ENCODE measurements around the gene NCAPG. TPM values are rescaled to one million over a fixed set of nuclear protein-coding genes. Genes with fewer than 3 reads are reported as not detected.

NCAPG gene
- total RNA-seq, 1 donor from 2014 or later = 46.0 TPM

GRCh38 chr4:17763931-17764330 lies 46.8 kb upstream of the NCAPG start:
- H3K4me3 Mint-ChIP-seq = no peak overlapping the region
- DNase-seq (ENCODE audit: extremely low spot score, unreplicated experiment) = no peak
- no peak overlapping the region for H3K27ac Mint-ChIP-seq
- H3K27me3 Mint-ChIP-seq = peaks cover 4% of the 10 kb centered on the region
- H3K9me3 Mint-ChIP-seq = peaks cover 5% of the 10 kb centered on the region
- TF ChIP-seq, protein P1, sequence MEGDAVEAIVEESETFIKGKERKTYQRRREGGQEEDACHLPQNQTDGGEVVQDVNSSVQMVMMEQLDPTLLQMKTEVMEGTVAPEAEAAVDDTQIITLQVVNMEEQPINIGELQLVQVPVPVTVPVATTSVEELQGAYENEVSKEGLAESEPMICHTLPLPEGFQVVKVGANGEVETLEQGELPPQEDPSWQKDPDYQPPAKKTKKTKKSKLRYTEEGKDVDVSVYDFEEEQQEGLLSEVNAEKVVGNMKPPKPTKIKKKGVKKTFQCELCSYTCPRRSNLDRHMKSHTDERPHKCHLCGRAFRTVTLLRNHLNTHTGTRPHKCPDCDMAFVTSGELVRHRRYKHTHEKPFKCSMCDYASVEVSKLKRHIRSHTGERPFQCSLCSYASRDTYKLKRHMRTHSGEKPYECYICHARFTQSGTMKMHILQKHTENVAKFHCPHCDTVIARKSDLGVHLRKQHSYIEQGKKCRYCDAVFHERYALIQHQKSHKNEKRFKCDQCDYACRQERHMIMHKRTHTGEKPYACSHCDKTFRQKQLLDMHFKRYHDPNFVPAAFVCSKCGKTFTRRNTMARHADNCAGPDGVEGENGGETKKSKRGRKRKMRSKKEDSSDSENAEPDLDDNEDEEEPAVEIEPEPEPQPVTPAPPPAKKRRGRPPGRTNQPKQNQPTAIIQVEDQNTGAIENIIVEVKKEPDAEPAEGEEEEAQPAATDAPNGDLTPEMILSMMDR (conservative IDR thresholded peaks at IDR 0.05) = no peak
- H3K36me3 Mint-ChIP-seq = no peaks in the 10 kb centered on the region
- H3K4me1 Mint-ChIP-seq (ENCODE audit: unreplicated experiment) = no peaks in the 10 kb centered on the region

- TF ChIP-seq, protein P1 (conservative IDR thresholded peaks at IDR 0.05) = no peak
Measured at GRCh38 chr4:17765514-17766286, 45.1 kb upstream of the NCAPG start.

GRCh38 chr4:17766826-17767458 lies 43.8 kb upstream of the NCAPG start:
- Mint-ChIP-seq H3K27ac (no peak overlapping the region), H3K27me3 (peaks cover 1% of the 10 kb centered on the region), H3K4me1 (ENCODE audit: unreplicated experiment) (no peaks in the 10 kb centered on the region), H3K36me3 (no peaks in the 10 kb centered on the region), H3K9me3 (peaks cover 5% of the 10 kb centered on the region), H3K4me3 (no peak overlapping the region)
- DNase-seq (ENCODE audit: extremely low spot score, unreplicated experiment) = no peak
- TF ChIP-seq, protein P1 (conservative IDR thresholded peaks at IDR 0.05) = no peak

More at GRCh38 chr4:17765514-17766286, 45.1 kb upstream of the NCAPG start:
- Mint-ChIP-seq H3K27me3 (peaks cover 4% of the 10 kb centered on the region), H3K4me1 (ENCODE audit: unreplicated experiment) (no peaks in the 10 kb centered on the region), H3K9me3 (peaks cover 5% of the 10 kb centered on the region), H3K36me3 (no peaks in the 10 kb centered on the region), H3K4me3 (no peak overlapping the region), H3K27ac (no peak overlapping the region)
- no peak for DNase-seq (ENCODE audit: extremely low spot score, unreplicated experiment)

DNA sequence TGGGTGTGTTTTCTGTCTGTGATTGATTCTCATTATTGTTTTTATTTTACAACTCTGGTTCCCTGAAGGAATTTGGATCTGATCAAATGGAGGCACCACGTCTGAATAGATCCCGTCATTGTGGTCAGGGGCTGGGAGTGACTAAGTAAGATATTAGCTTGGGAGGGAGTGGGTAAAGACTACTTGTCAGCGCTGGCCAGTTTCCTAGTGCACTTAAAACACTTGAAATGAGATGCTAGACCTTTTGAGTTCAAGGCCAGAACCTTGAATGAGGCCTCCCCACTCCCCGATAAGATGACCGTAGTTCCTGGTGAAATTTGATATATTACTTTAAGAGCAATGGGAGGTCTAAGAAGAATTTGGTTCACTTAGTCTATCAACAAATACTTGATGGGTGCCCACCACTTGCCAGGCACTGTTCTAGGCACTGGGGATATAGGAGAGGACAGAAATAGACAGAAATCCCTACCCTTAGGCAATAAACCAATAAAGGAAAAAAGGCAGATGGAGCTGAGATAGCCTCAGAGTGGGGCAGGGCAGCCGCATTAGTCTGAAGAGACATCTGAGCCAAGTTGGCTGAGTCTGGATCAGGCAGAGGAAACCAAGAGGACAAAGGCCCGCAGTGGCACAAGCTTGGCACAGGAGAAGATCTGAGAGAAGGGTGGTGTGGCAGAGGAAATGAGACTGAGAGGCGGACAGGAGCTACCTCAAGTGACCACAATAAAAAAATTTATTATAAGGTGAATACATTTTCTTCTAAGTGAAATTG lies 41.2 kb upstream of the NCAPG start:
- H3K9me3 Mint-ChIP-seq = peaks cover 5% of the 10 kb centered on the region
- H3K36me3 Mint-ChIP-seq = no peaks in the 10 kb centered on the region
- H3K4me1 Mint-ChIP-seq (ENCODE audit: unreplicated experiment) = peaks cover 9% of the 10 kb centered on the region
- H3K27ac Mint-ChIP-seq = no peak overlapping the region
- H3K27me3 Mint-ChIP-seq = no peaks in the 10 kb centered on the region
- DNase-seq (ENCODE audit: extremely low spot score, unreplicated experiment) = no peak
- TF ChIP-seq, protein P1 (conservative IDR thresholded peaks at IDR 0.05) = no peak
- H3K4me3 Mint-ChIP-seq = no peak overlapping the region

GRCh38 chr4:17770845-17771244 lies 39.9 kb upstream of the NCAPG start:
- TF ChIP-seq, protein P1 (conservative IDR thresholded peaks at IDR 0.05) = no peak
- no peak for DNase-seq (ENCODE audit: extremely low spot score, unreplicated experiment)
- H3K36me3 Mint-ChIP-seq = no peaks in the 10 kb centered on the region
- H3K27me3 Mint-ChIP-seq = no peaks in the 10 kb centered on the region
- H3K4me1 Mint-ChIP-seq (ENCODE audit: unreplicated experiment) = peaks cover 9% of the 10 kb centered on the region
- H3K9me3 Mint-ChIP-seq = peaks cover under 1% of the 10 kb centered on the region
- no peak overlapping the region for H3K27ac Mint-ChIP-seq
- no peak overlapping the region for H3K4me3 Mint-ChIP-seq
